ENCODE measurements around the gene CLCN4. TPM values are rescaled to one million over a fixed set of nuclear protein-coding genes. Genes with fewer than 3 reads are reported as not detected.
A peak's percentile ranks its signal among the peaks of the same experiment; 100 is the strongest.

Gene CLCN4
- polyA plus RNA-seq, 3 donors: 0.27 to 1.9 (median 1.3) TPM

GRCh38 chrX:10208281-10208856 is 51.6 kb downstream of the CLCN4 start:
- Histone ChIP-seq H3K27ac (ENCODE audit: low read depth in 1 of 2, low read length in 2 of 2) (no peak overlapping the region), H3K9ac (ENCODE audit: insufficient read depth, low read length, poor library complexity, severe bottlenecking) (no peak overlapping the region), H3K4me2 (replicated peaks; ENCODE audit: extremely low read depth, low read length, poor library complexity, severe bottlenecking) (no peak overlapping the region), H4K20me1 (ENCODE audit: insufficient read depth, low read length) (no peaks in the 10 kb centered on the region), H2AFZ (ENCODE audit: insufficient read depth, low read depth, low read length, poor library complexity, severe bottlenecking) (no peak overlapping the region), H3K27me3 (ENCODE audit: control insufficient read depth in 2 of 2, insufficient read depth in 2 of 2, low read length in 2 of 2) (no peaks in the 10 kb centered on the region), H3K36me3 (replicated peaks in 1 of 2; ENCODE audit: control insufficient read depth in 1 of 2, insufficient read depth in 2 of 2, low read length in 2 of 2) (no peaks in the 10 kb centered on the region), H3K4me1 (ENCODE audit: control insufficient read depth in 1 of 2, insufficient read depth in 2 of 2, low read length in 2 of 2) (no peaks in the 10 kb centered on the region), H3K4me3 (replicated peaks in 1 of 3; ENCODE audit: low read depth in 2 of 3, low read length in 3 of 3) (no peak overlapping the region), H3K79me2 (ENCODE audit: insufficient read depth, low read length) (no peaks in the 10 kb centered on the region), H3K9me3 (replicated peaks in 1 of 2; ENCODE audit: control insufficient read depth in 1 of 2, insufficient read depth in 1 of 2, low read length in 2 of 2) (no peaks in the 10 kb centered on the region)
- Mint-ChIP-seq H3K27me3 (ENCODE audit: low read depth in 3 of 3) (peaks cover 0 to 9% (median 0%) of the 10 kb centered on the region in 3 donors), H3K36me3 (peaks cover 2 to 9% of the 10 kb centered on the region in 2 donors), H3K4me3 (no peak overlapping the region), H3K4me1 (no peaks in the 10 kb centered on the region), H3K27ac (peak overlapping the region in 1 of 7 donors; percentile 38), H3K9me3 (peaks cover 0 to 4% (median 0%) of the 10 kb centered on the region in 7 donors)
- intact Hi-C loops (cut with micrococcal nuclease): no loop called here
- WGBS (ENCODE audit: insufficient coverage): 94% methylated on average over 2 of the region's 11 CpGs
- TF ChIP-seq CTCF (IDR thresholded peaks at IDR 0.05): no peak
- DNase-seq: no peak

- H3K4me2 ChIP-seq (replicated peaks; ENCODE audit: extremely low read depth, low read length, poor library complexity, severe bottlenecking): no peak overlapping the region
- no peaks in the 10 kb centered on the region for H3K4me1 ChIP-seq (ENCODE audit: control insufficient read depth in 1 of 2, insufficient read depth in 2 of 2, low read length in 2 of 2)
- WGBS (ENCODE audit: insufficient coverage): 88% methylated on average over 1 of the region's 4 CpGs
Observed at GRCh38 chrX:10208953-10209352, 52.2 kb downstream of the CLCN4 start.

More at GRCh38 chrX:10208953-10209352, 52.2 kb downstream of the CLCN4 start:
- no peak overlapping the region for H2AFZ ChIP-seq (ENCODE audit: insufficient read depth, low read depth, low read length, poor library complexity, severe bottlenecking)
- H3K27me3 Mint-ChIP-seq (ENCODE audit: low read depth in 3 of 3): peaks cover 0 to 9% (median 0%) of the 10 kb centered on the region in 3 donors
- no peaks in the 10 kb centered on the region for H3K79me2 ChIP-seq (ENCODE audit: insufficient read depth, low read length)
- no peaks in the 10 kb centered on the region for H3K27me3 ChIP-seq (ENCODE audit: control insufficient read depth in 2 of 2, insufficient read depth in 2 of 2, low read length in 2 of 2)
- H3K9me3 Mint-ChIP-seq: peaks cover 0 to 4% (median 0%) of the 10 kb centered on the region in 7 donors
- TF ChIP-seq CTCF (IDR thresholded peaks at IDR 0.05): no peak
- DNase-seq: no peak
- no peak overlapping the region for H3K9ac ChIP-seq (ENCODE audit: insufficient read depth, low read length, poor library complexity, severe bottlenecking)
- H3K27ac Mint-ChIP-seq: no peak overlapping the region
- no peaks in the 10 kb centered on the region for H3K36me3 ChIP-seq (replicated peaks in 1 of 2; ENCODE audit: control insufficient read depth in 1 of 2, insufficient read depth in 2 of 2, low read length in 2 of 2)
- H3K36me3 Mint-ChIP-seq: peaks cover 2 to 13% of the 10 kb centered on the region in 2 donors
- no peak overlapping the region for H3K27ac ChIP-seq (ENCODE audit: low read depth in 1 of 2, low read length in 2 of 2)
- H3K4me3 Mint-ChIP-seq: no peak overlapping the region
- no peak overlapping the region for H3K4me3 ChIP-seq (replicated peaks in 1 of 3; ENCODE audit: low read depth in 2 of 3, low read length in 3 of 3)
- no peaks in the 10 kb centered on the region for H3K4me1 Mint-ChIP-seq
- intact Hi-C loops (cut with micrococcal nuclease): no loop called here
- no peaks in the 10 kb centered on the region for H3K9me3 ChIP-seq (replicated peaks in 1 of 2; ENCODE audit: control insufficient read depth in 1 of 2, insufficient read depth in 1 of 2, low read length in 2 of 2)
- no peaks in the 10 kb centered on the region for H4K20me1 ChIP-seq (ENCODE audit: insufficient read depth, low read length)
